Heart left ventricle (tissue), 16 donors: ENCODE results near the gene RASD2. TPM values are rescaled to one million over a fixed set of nuclear protein-coding genes. Genes with fewer than 3 reads are reported as not detected.
A peak's percentile ranks its signal among the peaks of the same experiment; 100 is the strongest.

Experiments used
- ATAC-seq, 4 donors: fragments of 200-7000 bp; cut with Tn5 transposase; one replicate each; pipeline ENCODE4 v1.9.1; 2020 to 2022; ENCODE audit warnings: moderate library complexity in 4 of 4, mild to moderate bottlenecking in 3 of 4, moderate number of reproducible peaks in 1 of 4
- DNase-seq, 5 donors: peaks; one replicate each; pipeline ENCODE4 v3.0.0-alpha.2; 2020
- H3K27ac ChIP-seq, 12 donors: fragments of 200-600 bp; sonication (generic) in 4 of 12; one replicate each; pipeline versions ENCODE4 v1.5.0 to v1.8.0; 2016 to 2022; ENCODE audit warnings: mild to moderate bottlenecking in 2 of 12
- H3K27me3 ChIP-seq, 9 donors: fragments of 200-600 bp; sonication (generic) in 2 of 9; one replicate each; pipeline versions ENCODE4 v1.5.1 to v1.8.0; 2016 to 2022; ENCODE audit warnings: mild to moderate bottlenecking in 3 of 9
- H3K36me3 ChIP-seq, 9 donors: fragments of 200-600 bp; sonication (generic) in 2 of 9; one replicate each; pipeline versions ENCODE4 v1.5.0 to v1.8.0; 2018 to 2022; ENCODE audit warnings: mild to moderate bottlenecking in 2 of 9
- H3K4me1 ChIP-seq, 12 donors: fragments of 200-600 bp; sonication (generic) in 4 of 12; one replicate each; pipeline versions ENCODE4 v1.5.0 to v1.8.0; 2016 to 2022; ENCODE audit warnings: mild to moderate bottlenecking in 3 of 12
- H3K4me3 ChIP-seq, 12 donors: fragments of 200-600 bp; sonication (generic) in 4 of 12; one replicate each; pipeline versions ENCODE4 v1.5.0 to v1.8.0; 2017 to 2022; ENCODE audit warnings: mild to moderate bottlenecking in 9 of 12, moderate library complexity in 4 of 12
- H3K9me3 ChIP-seq, 12 donors: fragments of 200-600 bp; sonication (generic) in 4 of 12; one replicate each; pipeline versions ENCODE4 v1.5.0 to v1.8.0; 2016 to 2022; ENCODE audit warnings: mild to moderate bottlenecking in 1 of 12
- CTCF ChIP-seq, 12 donors: fragments of 200-600 bp; sonication (generic) in 4 of 12; IDR thresholded peaks; one replicate each; pipeline versions ENCODE4 v1.5.0 to v1.8.0; 2018 to 2022; ENCODE audit warnings: antibody characterized with exemption in 12 of 12, mild to moderate bottlenecking in 5 of 12
- POLR2A ChIP-seq, 2 donors: fragments of 450-650 bp; IDR thresholded peaks; one replicate each; pipeline ENCODE4 v1.6.1; 2017; ENCODE audit warnings: antibody characterized with exemption in 2 of 2, mild to moderate bottlenecking in 2 of 2, moderate library complexity in 2 of 2
- WGBS, 4 donors: extraction: QIAGEN DNeasy Blood & Tissue Kit in 2 of 4; methylation state at CpG; one replicate each; pipeline versions ENCODE4 v1.1.5 to v1.1.7; 2013 to 2018; 5-methylcytosine and 5-hydroxymethylcytosine counted together
- intact Hi-C, 10 donors: fragments of 100-400 bp; cut with DNase I; formaldehyde crosslinking; loops; one replicate each; pipeline versions ENCODE4 v1.11.1 to v1.14.2; 2022
- polyA plus RNA-seq, 2 donors: library from polyadenylated mRNA; stranded (reverse); fragments of 200-250 nt; gene quantifications; one replicate each; pipeline ENCODE4 v1.2.3, GENCODE V29; 2013
- total RNA-seq, 9 donors: library from RNA; depleted of rRNA in 2 of 9; stranded (reverse); fragments of >200 nt in 2 of 9; fragmentation: NEBNext Ultra II Directional in 3 of 9; extraction: Animal tissue kit (Norgen Biotek cat#: 25700) in 3 of 9; gene quantifications; one replicate each; pipeline versions ENCODE4 v1.1.0 to v1.2.4, GENCODE V29; 2016 to 2023
- donor health status: ischemic (EF 13 %, LVEDD 7.1; RV severe dilation, severe dysfunction).
- donor health status: healthy with polysubstance abuse.
- donor health status: DM: no; HTN: yes; CAD: no.
- donor health status: DM: no; HTN: no; CAD: no.
- donor health status: ischemic (EF 25% LVEDD 6.9; RV normal size, moderate dysfunction).
- donor health status: ischemic (EF 25% LVEDD 5.7; RV mildly dilated, moderate dysfunction).
- donor health status: healthy.
- donor health status: DM: yes; HTN: yes; CAD: no.
- donor health status: ischemic (EF 35%, LVEDD 5.7; RV mildly dilated, moderate dysfunction).
- donor health status: nonischemic (EF 11% LVEDD 7.7; RV severe dilation, severe dysfunction).
- donor health status: DM: yes; HTN: yes; CAD: no.
- donor health status: PGD.
- donor health status: ischemic (EF 29% LVEDD 5.4; RV normal size, mild dysfunction).
- donor health status: nonischemic (EF 23%, LVEDD 6.1; RV moderate dilation, normal function).

Gene RASD2
- total and polyA plus RNA-seq, 11 donors: 1.4 to 10.5 (median 5.0) TPM

- TF ChIP-seq CTCF (IDR thresholded peaks at IDR 0.05) (no peak), POLR2A (IDR thresholded peaks at IDR 0.05) (no peak)
- H3K9me3 ChIP-seq: no peaks in the 10 kb centered on the region
Measured at GRCh38 chr22:35496768-35497312, 43.8 kb upstream of the RASD2 start.

DNA sequence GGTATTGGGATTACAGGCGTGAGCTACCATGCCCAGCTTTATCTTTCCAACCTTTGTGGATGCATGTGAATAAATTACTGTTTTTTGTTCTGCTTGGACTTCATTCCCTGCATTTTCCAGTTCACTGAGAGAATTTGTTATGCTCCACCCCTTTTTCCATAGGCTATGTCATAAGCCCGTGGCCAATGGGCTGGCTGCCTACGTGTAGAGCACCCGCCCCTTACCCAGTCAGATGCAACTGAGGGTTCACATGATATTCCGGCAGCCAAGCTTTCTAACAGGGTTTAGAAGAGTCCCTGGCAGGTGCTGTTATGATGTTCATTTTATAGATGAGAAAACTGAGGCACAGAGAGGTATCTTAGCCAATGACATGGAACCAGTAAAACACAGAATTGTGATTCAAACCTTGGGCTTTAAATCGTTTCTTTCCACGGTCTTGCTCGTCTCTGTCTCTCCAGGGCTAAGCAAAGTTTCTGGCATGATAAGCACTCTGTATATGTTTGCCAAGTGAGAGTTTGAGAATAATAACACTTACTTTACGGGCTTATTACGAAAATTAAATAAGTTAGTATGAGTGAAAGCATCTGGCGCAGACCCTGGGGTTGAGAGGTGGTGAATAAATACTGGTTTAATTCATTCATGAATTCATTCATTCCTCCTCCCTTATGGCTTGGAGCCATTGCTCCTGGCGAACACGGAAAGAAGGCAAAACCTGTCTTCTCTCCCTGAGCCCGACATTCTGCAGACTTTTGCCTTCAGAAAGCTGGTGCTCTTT lies 42.4 kb upstream of the RASD2 start:
- Histone ChIP-seq H3K27ac (peak overlapping the region in 1 of 12 donors; percentile 49), H3K27me3 (peaks cover 0 to 31% (median 10%) of the 10 kb centered on the region in 9 donors), H3K9me3 (no peaks in the 10 kb centered on the region), H3K4me1 (no peaks in the 10 kb centered on the region), H3K36me3 (no peaks in the 10 kb centered on the region), H3K4me3 (no peak overlapping the region)
- ATAC-seq (no peak), DNase-seq (no peak)
- 67 to 79% (median 68%) methylated on average over 14 of the region's 14 CpGs for WGBS, 4 donors
- intact Hi-C loops: no loop called here
- TF ChIP-seq POLR2A (IDR thresholded peaks at IDR 0.05) (no peak), CTCF (IDR thresholded peaks at IDR 0.05) (no peak)

More at GRCh38 chr22:35496768-35497312, 43.8 kb upstream of the RASD2 start:
- peaks cover 0 to 23% (median 8%) of the 10 kb centered on the region in 9 donors for H3K27me3 ChIP-seq
- H3K4me1 ChIP-seq: no peaks in the 10 kb centered on the region
- no peaks in the 10 kb centered on the region for H3K36me3 ChIP-seq
- ATAC-seq (no peak), DNase-seq (no peak)
- H3K4me3 ChIP-seq: no peak overlapping the region
- WGBS, 4 donors: 66 to 84% (median 74%) methylated on average over 6 of the region's 6 CpGs
- intact Hi-C loops: no loop called here
- H3K27ac ChIP-seq: peak overlapping the region in 1 of 12 donors; percentile 49

GRCh38 chr22:35502836-35503235 lies 37.8 kb upstream of the RASD2 start:
- no peak for TF ChIP-seq POLR2A (IDR thresholded peaks at IDR 0.05)
- no peak for TF ChIP-seq CTCF (IDR thresholded peaks at IDR 0.05)
- ATAC-seq: no peak
- 80 to 85% (median 84%) methylated on average over 3 of the region's 3 CpGs for WGBS, 4 donors
- H3K4me1 ChIP-seq: no peaks in the 10 kb centered on the region
- H3K27me3 ChIP-seq: peaks cover 0 to 37% (median 12%) of the 10 kb centered on the region in 9 donors
- DNase-seq: no peak
- H3K27ac ChIP-seq: no peak overlapping the region
- no peaks in the 10 kb centered on the region for H3K36me3 ChIP-seq
- intact Hi-C loops: no loop called here
- H3K4me3 ChIP-seq: no peak overlapping the region
- H3K9me3 ChIP-seq: no peaks in the 10 kb centered on the region

GRCh38 chr22:35505399-35506258 lies 35.0 kb upstream of the RASD2 start:
- Histone ChIP-seq H3K4me3 (no peak overlapping the region), H3K36me3 (no peaks in the 10 kb centered on the region), H3K27ac (no peak overlapping the region), H3K4me1 (no peaks in the 10 kb centered on the region), H3K27me3 (peaks cover 0 to 19% (median 6%) of the 10 kb centered on the region in 9 donors), H3K9me3 (no peaks in the 10 kb centered on the region)
- ATAC-seq: no peak
- intact Hi-C loops: no loop called here
- TF ChIP-seq CTCF (IDR thresholded peaks at IDR 0.05): no peak
- TF ChIP-seq POLR2A (IDR thresholded peaks at IDR 0.05): no peak
- DNase-seq: no peak
- 73 to 80% (median 75%) methylated on average over 7 of the region's 7 CpGs for WGBS, 4 donors
